Endometrial microvascular endothelial cells (primary cell): ENCODE results near the gene CLN5. TPM values are rescaled to one million over a fixed set of nuclear protein-coding genes. Genes with fewer than 3 reads are reported as not detected.

Source experiments
- in situ Hi-C: cut with HindIII; loops from 2 replicates; pipeline ENCODE4 v1.10.0; 2017; ENCODE audit warnings: low sequenced_read_pairs, low pct_unique_long_range_greater_than_20kb; ENCODE audit errors: inconsistent ontology term
- total RNA-seq: library from RNA; depleted of rRNA; stranded (reverse); fragments of >200 nt; gene quantifications from one replicate; pipeline ENCODE4 v1.2.3, GENCODE V29; 2015; ENCODE audit errors: inconsistent ontology term

The CLN5 gene
- total RNA-seq, 1 donor from 2014 or later, result 23.4 TPM

GRCh38 chr13:77013853-77014542, 22.1 kb downstream of the CLN5 start:
- in situ Hi-C loops, result no loop called here

- in situ Hi-C loops, result no loop called here
Measured at GRCh38 chr13:77014906-77015685, 23.2 kb downstream of the CLN5 start.

GRCh38 chr13:77016251-77016812, 24.5 kb downstream of the CLN5 start:
- in situ Hi-C loops, result no loop called here

GRCh38 chr13:77016888-77017623, 25.2 kb downstream of the CLN5 start:
- in situ Hi-C loops, result no loop called here

- in situ Hi-C loops, result no loop called here
Measured at GRCh38 chr13:77019756-77020155, 27.9 kb downstream of the CLN5 start.

GRCh38 chr13:77022341-77022740, 30.5 kb downstream of the CLN5 start:
- in situ Hi-C loops, result no loop called here

- in situ Hi-C loops, result no loop called here
Measured at GRCh38 chr13:77026255-77026860, 34.5 kb downstream of the CLN5 start.

- in situ Hi-C loops, result no loop called here
Measured at GRCh38 chr13:77026861-77027621, 35.2 kb downstream of the CLN5 start, which contains the start of gene FBXL3. FBXL3 (minus strand) TSS chr13:77027159; CDS start chr13:77021860, 5,299 bp downstream.

- in situ Hi-C loops, result no loop called here
Measured at GRCh38 chr13:77028202-77028601, 36.3 kb downstream of the CLN5 start.

GRCh38 chr13:77029436-77029835, 37.6 kb downstream of the CLN5 start:
- in situ Hi-C loops, result no loop called here

GRCh38 chr13:77031656-77032243, 39.9 kb downstream of the CLN5 start:
- in situ Hi-C loops, result no loop called here

- in situ Hi-C loops, result no loop called here
Measured at GRCh38 chr13:77033717-77034302, 41.9 kb downstream of the CLN5 start.

GRCh38 chr13:77034881-77035280, 43.0 kb downstream of the CLN5 start:
- in situ Hi-C loops, result no loop called here

GRCh38 chr13:77036279-77036678, 44.4 kb downstream of the CLN5 start:
- in situ Hi-C loops, result no loop called here

GRCh38 chr13:77038907-77039480, 47.1 kb downstream of the CLN5 start:
- in situ Hi-C loops, result no loop called here

- in situ Hi-C loops, result no loop called here
Measured at GRCh38 chr13:77040076-77040475, 48.2 kb downstream of the CLN5 start.

- in situ Hi-C loops, result no loop called here
Measured at GRCh38 chr13:77040835-77041234, 49.0 kb downstream of the CLN5 start.
